GM21717 (cell line): ENCODE data around the gene SLIT3.

ENCODE experiments used
- ATAC-seq: cut with Tn5 transposase; IDR thresholded peaks from one replicate; pipeline ENCODE4 v1.9.1; 2021; ENCODE audit warnings: mild to moderate bottlenecking, moderate library complexity; ENCODE audit not compliant: unreplicated experiment

Gene SLIT3

GRCh38 chr5:168943091-168943884, 357.7 kb downstream of the SLIT3 start:
- ATAC-seq: no peak

- no peak for ATAC-seq
These were observed 359.0 kb downstream of the SLIT3 start for GRCh38 chr5:168941901-168942300.

- ATAC-seq: no peak
These were observed 360.2 kb downstream of the SLIT3 start for GRCh38 chr5:168940712-168941111.

GRCh38 chr5:168939887-168940544, 360.9 kb downstream of the SLIT3 start:
- no peak for ATAC-seq

- no peak for ATAC-seq
These were observed 361.7 kb downstream of the SLIT3 start for GRCh38 chr5:168939156-168939800.

- ATAC-seq: no peak
These were observed 364.4 kb downstream of the SLIT3 start for GRCh38 chr5:168936511-168936910.

- ATAC-seq: no peak
These were observed 365.8 kb downstream of the SLIT3 start for GRCh38 chr5:168935183-168935582.

GRCh38 chr5:168934169-168934568, 366.8 kb downstream of the SLIT3 start:
- ATAC-seq: no peak

GRCh38 chr5:168932400-168933189, 368.3 kb downstream of the SLIT3 start:
- no peak for ATAC-seq

- ATAC-seq: peak; percentile 69
These were observed 369.1 kb downstream of the SLIT3 start for GRCh38 chr5:168931638-168932345.

- no peak for ATAC-seq
These were observed 371.3 kb downstream of the SLIT3 start for GRCh38 chr5:168929656-168930055.

GRCh38 chr5:168925160-168925559, 375.8 kb downstream of the SLIT3 start:
- ATAC-seq: no peak

GRCh38 chr5:168921147-168921866, 379.6 kb downstream of the SLIT3 start:
- ATAC-seq: no peak

- ATAC-seq: no peak
These were observed 380.7 kb downstream of the SLIT3 start for GRCh38 chr5:168920019-168920810.

- no peak for ATAC-seq
These were observed 382.9 kb downstream of the SLIT3 start for GRCh38 chr5:168917947-168918600.

GRCh38 chr5:168916852-168917251, 384.1 kb downstream of the SLIT3 start:
- no peak for ATAC-seq

- no peak for ATAC-seq
These were observed 384.7 kb downstream of the SLIT3 start for GRCh38 chr5:168916266-168916665.

GRCh38 chr5:168914491-168914890, 386.4 kb downstream of the SLIT3 start:
- no peak for ATAC-seq

GRCh38 chr5:168910874-168911273, 390.1 kb downstream of the SLIT3 start:
- no peak for ATAC-seq
